H1 (cell line): Measurements from ENCODE around the gene BNIP5. TPM values are rescaled to one million over a fixed set of nuclear protein-coding genes. Genes with fewer than 3 reads are reported as not detected.

ENCODE experiments used
- CTCF ChIA-PET: fragments of 300-600 bp; sonication (Branson Sonifier 250); formaldehyde crosslinking; loops from one replicate; lab custom pipeline; 2021; ENCODE audit not compliant: partially characterized antibody; lab: Charles Lee
- POLR2A ChIA-PET: fragments of 300-600 bp; sonication (Branson Sonifier 250); formaldehyde crosslinking; loops from one replicate; lab custom pipeline; 2021; ENCODE audit warnings: inconsistent platforms; ENCODE audit not compliant: partially characterized antibody; lab: Charles Lee
- DNase-seq, 2 experiments: peaks; one replicate each; pipeline versions ENCODE4 v3.0.0 to v3.0.0-alpha.2; 2010 to 2022; ENCODE audit warnings: low spot score in 2 of 2, low read depth in 1 of 2, mixed read lengths in 1 of 2
- FAIRE-seq: peaks from 2 replicates; lab custom pipeline; 2011; peaks lifted over from hg19 to GRCh38; lab: Jason Lieb, UNC
- H2AFZ ChIP-seq: 2 replicates; pipeline ENCODE4 v1.8.1; 2012; ENCODE audit warnings: low read length, inconsistent platforms
- H2AK5ac ChIP-seq: 2 replicates; pipeline ENCODE4 v1.6.1; 2013; ENCODE audit warnings: low read depth, low read length
- H2BK120ac ChIP-seq: replicated peaks from 2 replicates; pipeline ENCODE3; 2013; ENCODE audit warnings: low read depth, low read length, inconsistent platforms
- H2BK12ac ChIP-seq: 2 replicates; pipeline ENCODE4 v1.6.1; 2013; ENCODE audit warnings: low read depth, low read length
- H2BK15ac ChIP-seq: 2 replicates; pipeline ENCODE4 v1.6.1; 2013; ENCODE audit warnings: low read length
- H2BK20ac ChIP-seq: 2 replicates; pipeline ENCODE4 v1.6.1; 2013; ENCODE audit warnings: low read length
- H2BK5ac ChIP-seq: 2 replicates; pipeline ENCODE4 v1.6.1; 2013; ENCODE audit warnings: low read depth, low read length
- H3K14ac ChIP-seq: 2 replicates; pipeline ENCODE4 v1.6.1; 2013; ENCODE audit warnings: inconsistent platforms; ENCODE audit not compliant: insufficient read length
- H3K18ac ChIP-seq: 2 replicates; pipeline ENCODE4 v1.6.1; 2013; ENCODE audit warnings: low read length; ENCODE audit errors: extremely low read depth
- H3K23ac ChIP-seq: 2 replicates; pipeline ENCODE4 v1.6.1; 2013; ENCODE audit warnings: inconsistent platforms; ENCODE audit not compliant: insufficient read length
- H3K23me2 ChIP-seq: 2 replicates; pipeline ENCODE4 v1.6.1; 2013; ENCODE audit warnings: low read depth, low read length
- H3K27ac ChIP-seq: 2 replicates; pipeline ENCODE4 v1.6.1; 2011; ENCODE audit warnings: low read depth, low read length, inconsistent platforms
- H3K27me3 ChIP-seq, 4 experiments: replicated peaks in 1 of 4; 1 replicate in 1 of 4; 2 replicates in 3 of 4; pipeline versions ENCODE4 v1.6.1 to v1.8.1; 2011 to 2013; ENCODE audit warnings: low read length in 3 of 4, mild to moderate bottlenecking in 3 of 4, inconsistent platforms in 2 of 4, mixed read lengths in 2 of 4, moderate library complexity in 1 of 4; ENCODE audit not compliant: control insufficient read depth in 3 of 4, insufficient read depth in 3 of 4; ENCODE audit errors: extremely low read depth in 1 of 4
- H3K36me3 ChIP-seq, 4 experiments: 2 replicates each; pipeline versions ENCODE4 v1.6.1 to v1.8.1; 2011 to 2013; ENCODE audit warnings: mild to moderate bottlenecking in 4 of 4, low read length in 3 of 4, moderate library complexity in 2 of 4, control low read depth in 1 of 4, inconsistent platforms in 1 of 4; ENCODE audit not compliant: insufficient read depth in 4 of 4, control insufficient read depth in 2 of 4
- H3K4ac ChIP-seq: replicated peaks from 2 replicates; pipeline ENCODE3; 2013; ENCODE audit warnings: low read length, low read depth, mixed read lengths, inconsistent platforms; ENCODE audit not compliant: insufficient read length
- H3K4me1 ChIP-seq, 4 experiments: replicated peaks in 1 of 4; 1 replicate in 1 of 4; 2 replicates in 3 of 4; pipeline versions ENCODE4 v1.6.1 to v1.8.1; 2011 to 2013; ENCODE audit warnings: low read length in 3 of 4, inconsistent platforms in 2 of 4, mixed read lengths in 1 of 4; ENCODE audit not compliant: insufficient read depth in 4 of 4, control insufficient read depth in 3 of 4
- H3K4me2 ChIP-seq, 2 experiments: 2 replicates each; pipeline versions ENCODE4 v1.6.1 to v1.8.1; 2011 to 2013; ENCODE audit warnings: low read depth in 2 of 2, low read length in 2 of 2, control low read depth in 1 of 2, inconsistent platforms in 1 of 2, mild to moderate bottlenecking in 1 of 2; ENCODE audit not compliant: insufficient read depth in 1 of 2
- H3K4me3 ChIP-seq, 4 experiments: fragments of 200-600, 300-600 bp in 1 of 4; sonication (generic), shearing (Covaris generic), sonication (Bioruptor Twin) in 1 of 4; 2 replicates each; pipeline versions ENCODE4 v1.5.1 to v1.8.1; 2011 to 2016; ENCODE audit warnings: low read length in 4 of 4, low read depth in 3 of 4, control low read depth in 2 of 4, inconsistent platforms in 2 of 4, mild to moderate bottlenecking in 2 of 4, mixed read lengths in 1 of 4, moderate library complexity in 1 of 4; ENCODE audit not compliant: insufficient read depth in 2 of 4; ENCODE audit errors: extremely low read depth in 1 of 4
- H3K56ac ChIP-seq: replicated peaks from 2 replicates; pipeline ENCODE3; 2013; ENCODE audit warnings: low read depth, mild to moderate bottlenecking, mixed read lengths, low read length, inconsistent platforms; ENCODE audit not compliant: insufficient read length
- H3K79me1 ChIP-seq: 2 replicates; pipeline ENCODE4 v1.6.1; 2013; ENCODE audit warnings: low read depth, low read length, control low read depth
- H3K79me2 ChIP-seq, 2 experiments: 2 replicates each; pipeline versions ENCODE4 v1.6.1 to v1.8.1; 2012 to 2013; ENCODE audit warnings: low read length in 2 of 2, mild to moderate bottlenecking in 2 of 2, inconsistent platforms in 1 of 2; ENCODE audit not compliant: insufficient read depth in 2 of 2, control insufficient read depth in 1 of 2
- H3K9ac ChIP-seq, 4 experiments: replicated peaks in 1 of 4; 1 replicate in 1 of 4; 2 replicates in 3 of 4; pipeline versions ENCODE4 v1.6.1 to v1.8.1; 2011 to 2013; ENCODE audit warnings: low read depth in 3 of 4, low read length in 3 of 4, control low read depth in 2 of 4, mild to moderate bottlenecking in 2 of 4, moderate library complexity in 2 of 4, inconsistent platforms in 1 of 4; ENCODE audit errors: extremely low read depth in 1 of 4
- H3K9me3 ChIP-seq, 2 experiments: 2 replicates each; pipeline versions ENCODE4 v1.6.1 to v1.8.1; 2012 to 2013; ENCODE audit warnings: mild to moderate bottlenecking in 2 of 2, moderate library complexity in 2 of 2, control low read depth in 1 of 2, inconsistent platforms in 1 of 2, low read depth in 1 of 2, low read length in 1 of 2, mixed read lengths in 1 of 2; ENCODE audit not compliant: insufficient read depth in 2 of 2
- H4K20me1 ChIP-seq, 2 experiments: replicated peaks in 1 of 2; 2 replicates each; pipeline versions ENCODE3 to v1.8.1; 2011 to 2013; ENCODE audit warnings: inconsistent platforms in 2 of 2, low read length in 2 of 2, mild to moderate bottlenecking in 1 of 2; ENCODE audit not compliant: insufficient read depth in 2 of 2, control insufficient read depth in 1 of 2
- H4K5ac ChIP-seq: 2 replicates; pipeline ENCODE4 v1.6.1; 2013; ENCODE audit warnings: low read length, low read depth, mixed read lengths, inconsistent platforms; ENCODE audit not compliant: insufficient read length
- H4K8ac ChIP-seq: 2 replicates; pipeline ENCODE4 v1.8.0; 2013; ENCODE audit warnings: mild to moderate bottlenecking, moderate library complexity, low read length, inconsistent platforms; ENCODE audit not compliant: insufficient read depth; ENCODE audit errors: extremely low read depth
- H4K91ac ChIP-seq: replicated peaks from 2 replicates; pipeline ENCODE3; 2013; ENCODE audit warnings: low read length, mixed read lengths, inconsistent platforms; ENCODE audit not compliant: insufficient read length
- CEBPB ChIP-seq: IDR thresholded peaks from 2 replicates; pipeline ENCODE4 v1.6.1; 2012; ENCODE audit warnings: low read depth, low read length
- GABPA ChIP-seq: IDR thresholded peaks from 2 replicates; pipeline ENCODE4 v1.6.1; 2011; ENCODE audit warnings: mild to moderate bottlenecking, low read length, moderate library complexity, borderline replicate concordance; ENCODE audit not compliant: insufficient read depth
- JUN ChIP-seq: IDR thresholded peaks from 2 replicates; pipeline ENCODE4 v1.6.1; 2011; ENCODE audit warnings: low read depth, mild to moderate bottlenecking, improper control_type of control experiment, low read length
- KDM5A ChIP-seq: fragments of 200-600 bp; IDR thresholded peaks from 2 replicates; pipeline ENCODE4 v1.7.1; 2012; ENCODE audit warnings: mild to moderate bottlenecking, low read length, inconsistent platforms, mixed read lengths
- RBBP5 ChIP-seq: IDR thresholded peaks from 2 replicates; pipeline ENCODE4 v1.7.1; 2012; ENCODE audit warnings: low read depth, mild to moderate bottlenecking, inconsistent platforms, low read length, moderate library complexity, borderline replicate concordance
- SIN3A ChIP-seq, 2 experiments: IDR thresholded peaks in 1 of 2; conservative IDR thresholded peaks in 1 of 2; 2 replicates each; pipeline ENCODE4 v1.6.1; 2011 to 2012; ENCODE audit warnings: low read length in 2 of 2, improper control_type of control experiment in 1 of 2, low read depth in 1 of 2, mild to moderate bottlenecking in 1 of 2
- SIRT6 ChIP-seq: IDR thresholded peaks from one replicate; pipeline ENCODE4 v1.7.1; 2012; ENCODE audit warnings: low read length, inconsistent platforms
- ZNF274 ChIP-seq: IDR thresholded peaks from 2 replicates; pipeline ENCODE4 v1.7.0; 2012; ENCODE audit warnings: low read length, borderline replicate concordance; ENCODE audit errors: extremely low read depth
- WGBS, 2 experiments: shearing (Covaris generic) in 1 of 2; methylation state at CpG; one replicate each; pipeline versions ENCODE4 v1.1.6 to v1.1.7; 2013 to 2015; ENCODE audit warnings: low lambda C conversion rate in 2 of 2, mixed read lengths in 2 of 2, inconsistent platforms in 1 of 2, low coverage in 1 of 2, missing lambda C conversion rate in 1 of 2; ENCODE audit not compliant: insufficient replicate concordance in 2 of 2, insufficient coverage in 1 of 2, insufficient read length in 1 of 2; ENCODE audit errors: extremely low coverage in 1 of 2, missing lambda C conversion rate in 1 of 2; 5-methylcytosine and 5-hydroxymethylcytosine counted together
- polyA plus RNA-seq, 7 experiments: library from polyadenylated mRNA; depleted of rRNA in 3 of 7; stranded (reverse) in 5 of 7; unstranded in 2 of 7; fragments of >200 nt in 5 of 7; fragments of 200-250 nt in 2 of 7; gene quantifications; 1 replicate in 5 of 7; 2 replicates in 1 of 7; 4 replicates in 1 of 7; pipeline versions ENCODE4 v1.2.1 to v1.2.3, GENCODE V29; 2011 to 2013; ENCODE audit warnings: missing spikeins in 2 of 7, mixed read lengths in 2 of 7
- total RNA-seq: library from RNA; stranded (reverse); fragmentation: NEBNext Ultra II Directional; extraction: Animal tissue kit (Norgen Biotek cat#: 25700); gene quantifications from 2 replicates; pipeline ENCODE4 v1.2.1, GENCODE V29; 2021
- TF ChIP-seq, protein P1 (sequence below), 3 experiments: IDR thresholded peaks; 1 replicate in 2 of 3; 2 replicates in 1 of 3; pipeline versions ENCODE4 v1.5.1 to v1.6.1; 2011; ENCODE audit warnings: low read length in 3 of 3, mild to moderate bottlenecking in 3 of 3, inconsistent platforms in 2 of 3, low read depth in 1 of 3, moderate library complexity in 1 of 3; ENCODE audit not compliant: insufficient read depth in 1 of 3; ENCODE audit errors: control extremely low read depth in 1 of 3
- TF ChIP-seq, protein P2 (sequence below): IDR thresholded peaks from 2 replicates; pipeline ENCODE4 v1.6.1; 2012; ENCODE audit warnings: inconsistent platforms

Gene BNIP5
- total and polyA plus RNA-seq, 2 of the 8 experiments (the other 6 are each of a cell fraction or from before 2014, with no cell fraction given): not detected

DNA sequence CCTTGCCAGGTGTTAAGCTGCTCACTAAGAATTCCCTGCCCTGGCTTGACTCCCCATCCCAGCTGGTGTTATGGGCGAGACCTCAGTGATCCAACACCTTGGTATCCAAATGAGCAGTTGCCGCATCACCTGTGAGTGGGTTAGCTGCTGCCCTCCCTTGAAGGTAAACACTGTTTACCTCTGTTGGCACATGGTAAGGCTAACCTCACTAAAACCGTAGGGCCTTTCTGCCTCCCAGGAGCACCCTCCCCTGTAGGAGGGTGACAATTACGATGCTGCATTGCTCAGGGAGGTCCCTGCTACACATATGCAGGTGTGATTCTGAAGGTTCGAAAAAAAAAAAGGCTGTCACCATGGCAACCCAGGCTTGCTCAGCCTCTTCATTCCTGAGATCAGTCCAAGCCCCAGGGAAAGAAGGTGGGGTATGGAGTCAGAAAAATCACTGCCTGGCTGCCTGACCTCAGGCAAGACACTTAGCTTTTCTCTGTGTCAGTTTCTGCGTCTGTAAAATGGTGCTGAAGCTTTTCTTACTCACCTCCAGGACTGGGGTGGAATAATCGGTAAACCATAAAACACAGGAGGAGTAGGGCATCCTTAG, 47.3 kb downstream of the BNIP5 start:
- Histone ChIP-seq H3K23ac (no peak overlapping the region), H3K56ac (no peak overlapping the region), H3K27ac (no peak overlapping the region), H3K18ac (no peak overlapping the region), H3K27me3 (no peaks in the 10 kb centered on the region), H3K79me1 (no peaks in the 10 kb centered on the region), H4K91ac (no peak overlapping the region), H3K9me3 (no peaks in the 10 kb centered on the region), H4K8ac (no peak overlapping the region), H3K9ac (no peak overlapping the region), H3K79me2 (no peaks in the 10 kb centered on the region), H2AK5ac (no peak overlapping the region), H3K14ac (no peak overlapping the region), H4K20me1 (no peaks in the 10 kb centered on the region), H2BK120ac (no peak overlapping the region), H2BK15ac (0 out of 2 replicates have a peak overlapping the region, but pooled peaks have one; percentile 29), H4K5ac (no peak overlapping the region), H2BK12ac (no peak overlapping the region), H3K4me2 (peak overlapping the region in 1 of 2 experiments; percentile 33; a peak in 1 of 4 replicates), H3K4me3 (no peak overlapping the region), H3K4me1 (peaks cover 2 to 7% (median 3%) of the 10 kb centered on the region in 4 experiments; a peak in 6 of 7 replicates), H3K36me3 (no peaks in the 10 kb centered on the region), H2BK5ac (no peak overlapping the region), H2BK20ac (no peak overlapping the region), H2AFZ (no peak overlapping the region), H3K23me2 (peaks cover under 1% of the 10 kb centered on the region; the same call in 1 of the 2 replicates), H3K4ac (no peak overlapping the region)
- 70% methylated on average over 7 of the region's 7 CpGs; no CpG with 5 or more reads in 1 of the 2 experiments for WGBS, 2 experiments
- ChIA-PET POLR2A (interaction anchor here (0.7 kb wide), 1 partner anchor 612 kb away, joined by 4 read pairs; no protein-coding TSS in a partner anchor), CTCF (interaction anchor here (0.8 to 8.7 kb wide), 8 partner anchors 9 to 71 kb away, joined by 3 to 93 read pairs (median 6); no protein-coding TSS in a partner anchor)
- FAIRE-seq: peak; percentile 72
- DNase-seq: peak in 1 of 2 experiments; percentile 51
- TF ChIP-seq SIN3A (conservative IDR thresholded peaks at IDR 0.05 in 1 of 2, IDR thresholded peaks at IDR 0.05 in 1 of 2; ENCODE audit: low read depth in 1 of 2, low read length in 2 of 2): no peak
- no peak for TF ChIP-seq KDM5A
- TF ChIP-seq, protein P1, sequence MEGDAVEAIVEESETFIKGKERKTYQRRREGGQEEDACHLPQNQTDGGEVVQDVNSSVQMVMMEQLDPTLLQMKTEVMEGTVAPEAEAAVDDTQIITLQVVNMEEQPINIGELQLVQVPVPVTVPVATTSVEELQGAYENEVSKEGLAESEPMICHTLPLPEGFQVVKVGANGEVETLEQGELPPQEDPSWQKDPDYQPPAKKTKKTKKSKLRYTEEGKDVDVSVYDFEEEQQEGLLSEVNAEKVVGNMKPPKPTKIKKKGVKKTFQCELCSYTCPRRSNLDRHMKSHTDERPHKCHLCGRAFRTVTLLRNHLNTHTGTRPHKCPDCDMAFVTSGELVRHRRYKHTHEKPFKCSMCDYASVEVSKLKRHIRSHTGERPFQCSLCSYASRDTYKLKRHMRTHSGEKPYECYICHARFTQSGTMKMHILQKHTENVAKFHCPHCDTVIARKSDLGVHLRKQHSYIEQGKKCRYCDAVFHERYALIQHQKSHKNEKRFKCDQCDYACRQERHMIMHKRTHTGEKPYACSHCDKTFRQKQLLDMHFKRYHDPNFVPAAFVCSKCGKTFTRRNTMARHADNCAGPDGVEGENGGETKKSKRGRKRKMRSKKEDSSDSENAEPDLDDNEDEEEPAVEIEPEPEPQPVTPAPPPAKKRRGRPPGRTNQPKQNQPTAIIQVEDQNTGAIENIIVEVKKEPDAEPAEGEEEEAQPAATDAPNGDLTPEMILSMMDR (IDR thresholded peaks at IDR 0.05; ENCODE audit: control extremely low read depth in 1 of 3, insufficient read depth in 1 of 3, low read depth in 1 of 3, low read length in 3 of 3): no peak
- TF ChIP-seq GABPA: no peak
- no peak for TF ChIP-seq JUN
- no peak for TF ChIP-seq CEBPB
- TF ChIP-seq, protein P2, sequence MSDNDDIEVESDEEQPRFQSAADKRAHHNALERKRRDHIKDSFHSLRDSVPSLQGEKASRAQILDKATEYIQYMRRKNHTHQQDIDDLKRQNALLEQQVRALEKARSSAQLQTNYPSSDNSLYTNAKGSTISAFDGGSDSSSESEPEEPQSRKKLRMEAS: no peak
- no peak for TF ChIP-seq ZNF274
- TF ChIP-seq RBBP5: no peak
- no peak for TF ChIP-seq SIRT6
